ENCODE results near the gene STMN3.

STMN3 gene

GRCh38 chr20:63599396-63600050 lies 53.7 kb downstream of the STMN3 start:
- H3K9me3 ChIP-seq (ENCODE audit: severe bottlenecking): no peaks in the 10 kb centered on the region
- H3K27ac ChIP-seq: no peak overlapping the region
- no peaks in the 10 kb centered on the region for H3K27me3 ChIP-seq (ENCODE audit: insufficient read depth, low read depth, severe bottlenecking)
- no peak for DNase-seq
- no peak overlapping the region for H3K4me3 ChIP-seq (ENCODE audit: low read depth, low read length)
- peaks cover 40% of the 10 kb centered on the region for H3K36me3 ChIP-seq
- TF ChIP-seq CTCF (IDR thresholded peaks at IDR 0.05; ENCODE audit: low read depth, low read length): no peak

GRCh38 chr20:63598479-63599395 lies 54.5 kb downstream of the STMN3 start:
- Histone ChIP-seq H3K9me3 (ENCODE audit: severe bottlenecking) (no peaks in the 10 kb centered on the region), H3K27ac (no peak overlapping the region), H3K4me3 (ENCODE audit: low read depth, low read length) (no peak overlapping the region), H3K36me3 (peaks cover 40% of the 10 kb centered on the region), H3K27me3 (ENCODE audit: insufficient read depth, low read depth, severe bottlenecking) (no peaks in the 10 kb centered on the region)
- no peak for DNase-seq
- no peak for TF ChIP-seq CTCF (IDR thresholded peaks at IDR 0.05; ENCODE audit: low read depth, low read length)

- Histone ChIP-seq H3K27ac (no peak overlapping the region), H3K4me3 (ENCODE audit: low read depth, low read length) (no peak overlapping the region), H3K36me3 (peaks cover 40% of the 10 kb centered on the region), H3K9me3 (ENCODE audit: severe bottlenecking) (no peaks in the 10 kb centered on the region), H3K27me3 (ENCODE audit: insufficient read depth, low read depth, severe bottlenecking) (no peaks in the 10 kb centered on the region)
- no peak for DNase-seq
- no peak for TF ChIP-seq CTCF (IDR thresholded peaks at IDR 0.05; ENCODE audit: low read depth, low read length)
Measured at GRCh38 chr20:63597651-63598478, 55.4 kb downstream of the STMN3 start.

- peaks cover 40% of the 10 kb centered on the region for H3K36me3 ChIP-seq
Measured at GRCh38 chr20:63596423-63596822, 56.8 kb downstream of the STMN3 start.

More at GRCh38 chr20:63596423-63596822, 56.8 kb downstream of the STMN3 start:
- no peaks in the 10 kb centered on the region for H3K9me3 ChIP-seq (ENCODE audit: severe bottlenecking)
- H3K4me3 ChIP-seq (ENCODE audit: low read depth, low read length): no peak overlapping the region
- H3K27ac ChIP-seq: no peak overlapping the region
- no peaks in the 10 kb centered on the region for H3K27me3 ChIP-seq (ENCODE audit: insufficient read depth, low read depth, severe bottlenecking)
- TF ChIP-seq CTCF (IDR thresholded peaks at IDR 0.05; ENCODE audit: low read depth, low read length): no peak
- DNase-seq: no peak
